HK-2 (cell line): ENCODE data around the gene UBN1.
"Not testable (repeated sequence)": the region's sequence is repeated elsewhere in the genome, so short reads cannot be mapped to it uniquely, and the experiment has no call there.

ENCODE experiments used
- DNase-seq: peaks from one replicate; pipeline ENCODE4 v3.0.0-alpha.2; 2018; ENCODE audit not compliant: unreplicated experiment

The UBN1 gene

DNA sequence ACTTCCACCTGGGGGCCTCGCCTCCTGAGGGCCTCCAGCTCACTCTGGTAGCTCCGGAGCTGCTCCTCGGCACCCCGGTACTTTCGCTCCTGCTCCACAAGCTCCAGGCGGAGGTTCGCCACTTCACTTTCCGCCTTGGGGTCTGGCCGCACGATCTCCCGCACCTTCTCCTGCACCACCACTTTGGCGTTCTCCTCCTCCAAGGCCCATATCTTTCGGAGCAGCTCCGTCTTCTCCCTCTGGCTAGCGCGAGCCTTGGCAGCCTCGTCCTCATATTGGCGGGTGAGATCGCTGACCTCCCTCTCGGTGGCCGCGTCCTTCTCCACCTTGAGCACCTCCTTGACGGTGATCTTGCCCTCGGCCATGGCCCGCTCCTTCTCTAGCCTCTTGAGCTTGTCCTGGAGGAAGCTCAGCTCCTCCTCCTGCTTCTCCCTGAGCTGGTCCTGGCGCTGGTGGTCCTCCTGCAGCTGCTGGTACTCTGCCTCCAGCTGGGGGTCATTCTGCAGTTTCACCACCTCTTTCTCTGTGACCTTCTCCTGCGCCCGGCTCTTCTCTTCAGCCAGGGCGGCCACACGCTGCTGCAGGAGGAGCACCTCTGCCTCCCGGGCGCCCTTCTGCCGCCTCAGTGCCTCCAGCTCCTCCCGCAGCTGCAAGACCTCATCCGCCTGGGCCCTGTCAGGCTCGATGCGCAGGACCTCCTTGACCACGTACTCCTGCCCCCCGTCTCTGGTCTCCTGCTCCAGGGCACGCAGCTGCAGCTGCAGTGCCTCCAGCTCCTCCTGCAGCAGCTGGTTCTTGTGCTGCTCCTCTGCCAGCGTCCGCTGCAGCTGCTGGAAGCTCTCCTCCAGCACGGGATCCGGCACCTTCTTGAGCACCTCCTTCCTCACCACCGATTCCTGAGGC, 37.9 kb downstream of the UBN1 start:
- DNase-seq: no peak

DNA sequence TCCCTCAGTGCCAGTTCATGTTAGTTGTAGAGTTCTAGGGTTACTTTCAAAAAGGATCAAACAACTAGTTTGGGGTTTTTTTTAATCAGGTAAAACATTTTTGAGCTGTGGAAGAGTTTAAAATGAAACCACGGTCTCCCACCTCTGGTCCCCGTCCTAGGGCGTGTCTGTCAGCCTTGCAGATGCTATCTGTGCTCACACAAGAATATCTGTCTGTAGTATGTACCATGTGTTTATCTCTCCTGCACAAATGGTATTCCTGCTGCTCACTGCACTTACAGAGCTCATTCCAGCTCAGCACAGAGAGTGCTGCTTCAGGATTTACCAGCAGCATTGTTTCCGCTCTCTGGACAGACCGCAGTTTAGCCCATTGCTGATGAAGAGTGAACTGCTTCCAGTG, 38.9 kb downstream of the UBN1 start:
- no peak for DNase-seq

DNA sequence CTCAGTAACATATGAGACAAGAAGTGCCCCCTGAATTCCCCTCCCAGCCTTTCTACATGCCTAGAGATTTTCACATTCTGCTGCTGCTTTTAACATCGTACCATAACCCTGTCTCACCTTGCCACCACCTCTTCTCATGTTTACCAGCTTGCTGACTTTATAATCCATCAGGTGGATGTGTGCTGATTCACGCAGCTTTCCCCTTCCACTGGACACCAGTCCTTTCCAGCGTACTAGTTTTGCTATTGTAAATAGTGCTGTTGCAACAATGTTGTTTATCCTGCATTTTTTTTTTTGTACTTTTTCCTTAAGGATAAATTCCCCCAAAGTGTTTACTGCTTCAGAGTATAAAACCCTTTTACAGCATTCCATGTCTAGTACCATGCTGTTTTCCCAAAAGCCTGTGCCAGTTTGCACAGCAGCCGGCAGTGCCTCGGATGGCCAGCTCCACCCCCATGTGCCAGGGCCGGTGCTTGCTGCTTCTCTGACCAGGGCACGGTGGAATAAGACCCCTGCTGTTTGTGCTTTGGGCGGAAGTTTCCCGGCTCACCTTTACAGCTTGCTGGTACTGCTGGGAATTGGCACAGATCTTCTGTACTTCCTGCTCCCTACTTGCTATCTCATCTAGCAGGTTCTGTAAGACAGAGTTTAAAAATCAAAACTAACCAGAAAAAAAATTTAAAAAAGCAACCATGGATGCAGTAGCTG, 41.3 kb downstream of the UBN1 start:
- no peak for DNase-seq

DNA sequence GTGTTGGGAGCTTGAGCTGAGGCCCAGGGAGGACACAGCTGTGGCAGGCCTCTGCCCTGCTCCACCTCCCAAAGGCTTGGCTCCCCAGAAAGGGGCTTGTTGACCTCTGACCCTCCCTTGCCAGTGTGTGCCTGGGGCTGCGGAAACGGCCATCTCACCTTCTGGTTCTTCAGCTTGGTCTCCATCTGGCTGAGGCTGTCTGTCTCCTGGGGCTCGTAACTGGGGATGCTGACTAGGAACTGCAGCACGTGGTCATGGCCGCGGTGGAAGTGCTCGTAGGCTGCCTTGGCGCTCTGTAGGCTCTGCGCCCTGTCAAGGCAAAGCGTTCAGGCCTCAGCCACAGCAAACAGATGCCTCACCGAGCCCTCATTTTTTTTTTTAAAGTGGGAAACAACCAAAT, 42.7 kb downstream of the UBN1 start:
- no peak for DNase-seq

DNA sequence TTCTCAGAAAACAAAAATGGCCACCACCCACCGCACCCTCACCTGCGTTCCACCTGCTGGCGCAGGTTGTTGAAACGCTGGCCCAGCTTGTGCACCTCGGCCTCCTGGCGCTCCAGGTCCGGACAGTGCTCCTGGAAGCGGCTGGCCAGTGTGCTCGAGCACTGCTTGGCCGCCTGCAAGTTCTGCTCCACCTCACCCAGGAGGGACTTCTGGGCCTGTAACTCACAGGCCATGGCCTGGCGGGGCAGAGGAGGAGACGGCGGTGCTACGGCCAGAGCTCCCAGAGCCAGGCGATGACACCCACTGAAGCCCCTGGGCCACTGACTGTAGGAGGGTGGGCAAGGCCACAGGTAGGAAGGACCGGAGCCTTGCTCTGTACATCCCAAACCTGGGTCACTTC, 43.4 kb downstream of the UBN1 start:
- DNase-seq: no peak

DNA sequence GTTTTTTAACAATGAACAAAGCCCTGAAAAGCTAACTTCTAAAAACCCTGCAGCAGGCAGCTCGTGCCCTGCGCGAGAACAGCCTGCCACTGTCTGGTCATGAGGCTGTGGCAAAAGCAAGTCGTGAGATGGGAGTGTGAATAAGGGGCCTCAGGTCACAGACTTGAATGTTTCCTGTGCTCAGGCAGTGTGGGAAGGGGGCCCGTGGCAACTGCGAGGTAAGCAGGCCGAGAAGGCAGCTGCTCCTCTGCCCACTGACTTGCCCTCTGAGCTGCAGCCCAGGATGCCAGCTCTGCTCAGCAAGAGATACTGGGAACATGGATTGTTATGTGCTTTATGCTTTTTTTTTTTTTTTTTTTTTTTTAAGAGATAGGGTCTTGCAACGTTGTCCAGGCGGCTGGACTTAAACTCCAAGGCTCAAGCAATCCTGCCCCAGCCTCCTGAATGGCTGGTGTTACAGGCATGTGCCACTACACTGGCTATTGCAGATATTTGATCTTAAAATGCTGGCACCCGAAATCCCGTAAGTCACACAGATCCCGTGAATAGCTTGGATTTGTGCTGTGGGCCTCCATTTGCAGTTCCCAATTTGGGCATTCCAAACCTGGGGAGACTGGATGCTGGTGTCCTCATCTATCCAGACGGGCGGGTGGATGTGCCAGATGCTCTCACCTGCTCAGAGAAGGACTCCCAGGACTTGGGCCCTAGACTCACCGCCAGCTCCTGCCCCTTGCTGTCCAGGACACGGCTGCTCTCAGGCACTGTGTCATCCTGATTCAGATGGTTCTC, 44.0 kb downstream of the UBN1 start:
- no peak for DNase-seq

DNA sequence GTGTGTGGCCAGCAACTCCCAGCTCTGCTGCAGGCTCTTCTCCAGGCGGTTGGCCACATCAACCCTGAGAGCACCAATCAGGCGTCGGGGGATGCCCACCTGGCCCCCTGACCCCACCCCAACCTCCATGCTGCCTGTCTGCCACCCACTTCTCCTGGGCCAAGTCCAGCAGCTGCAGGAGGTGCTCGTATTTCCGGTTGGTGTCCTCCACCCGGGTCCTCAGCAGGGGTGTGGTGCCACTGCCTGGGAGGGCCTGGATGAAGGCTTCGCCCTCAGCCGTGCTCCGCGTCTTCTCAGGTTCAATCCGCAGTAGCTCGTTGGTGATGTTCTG, 44.6 kb downstream of the UBN1 start:
- DNase-seq: no peak

DNA sequence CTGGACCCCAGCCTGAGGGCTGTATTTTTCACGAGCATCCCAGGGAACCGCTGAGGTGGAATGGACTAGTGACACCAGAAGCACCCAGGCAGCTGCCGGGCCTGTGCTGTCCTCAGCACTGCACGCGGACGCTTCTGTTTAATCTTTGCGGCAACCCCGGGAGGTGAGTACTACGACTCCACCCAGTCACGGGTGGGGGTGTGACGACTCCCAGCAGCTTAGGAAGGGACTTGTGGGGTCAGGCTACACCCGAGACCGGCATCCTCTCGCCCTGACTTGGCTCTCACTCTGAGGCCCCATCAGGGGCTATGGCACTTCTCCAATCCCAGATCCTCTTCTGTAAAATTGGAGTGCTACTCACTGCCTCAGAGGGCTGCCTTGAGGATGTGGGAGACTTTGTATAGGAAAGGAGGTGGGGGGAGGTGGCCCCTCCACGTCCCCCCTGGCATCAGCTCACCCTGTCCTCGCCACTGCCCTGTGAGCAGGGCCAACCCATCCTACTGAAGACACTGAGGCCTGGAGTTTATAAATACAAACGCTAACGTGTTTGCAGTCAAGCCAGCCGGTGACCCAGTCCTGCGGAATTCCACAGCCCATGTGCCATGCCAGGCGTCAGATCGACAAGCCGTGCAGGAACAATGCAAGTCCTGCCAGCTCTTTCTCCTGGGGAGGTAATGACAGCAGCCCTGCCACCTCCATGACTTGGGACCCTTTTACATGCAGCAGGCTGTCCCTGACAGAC, 45.3 kb downstream of the UBN1 start:
- no peak for DNase-seq

DNA sequence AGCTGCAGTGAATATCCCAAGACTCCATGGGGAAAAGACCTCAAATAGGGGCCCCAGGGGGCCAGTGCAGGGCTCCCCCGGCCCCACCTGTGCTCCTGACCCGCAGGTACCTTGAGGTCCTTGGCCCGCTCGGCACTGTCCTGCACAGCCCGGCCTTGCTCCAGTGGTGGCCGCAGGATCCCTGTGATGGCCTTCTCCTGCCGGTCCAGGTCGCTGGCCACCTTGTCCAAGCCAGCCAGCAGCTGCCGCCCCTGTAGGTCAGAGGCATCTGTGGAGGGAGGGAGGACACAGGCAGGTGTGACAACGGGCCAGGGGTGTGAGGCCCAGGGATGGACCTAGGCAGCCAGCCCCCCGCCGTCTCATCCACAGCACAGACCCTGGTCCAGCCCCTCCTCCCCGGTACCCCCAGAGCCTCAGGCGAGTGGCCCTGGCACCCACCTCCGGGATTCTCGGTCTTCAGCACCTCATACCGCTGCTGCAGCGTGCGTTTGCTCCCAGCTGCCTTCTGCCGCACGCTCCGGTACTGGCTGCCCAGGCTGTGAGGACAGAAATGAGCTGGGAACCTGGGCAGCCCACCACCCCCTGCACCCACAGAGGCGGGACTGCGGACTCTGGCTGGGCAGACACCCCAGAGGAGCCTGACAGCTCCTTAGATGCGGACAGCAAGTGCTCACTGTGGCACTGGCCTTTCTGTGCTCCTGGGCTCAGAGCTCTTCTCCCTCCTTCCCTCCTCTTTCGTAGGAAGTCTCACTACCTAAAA, 46.0 kb downstream of the UBN1 start:
- DNase-seq: no peak

DNA sequence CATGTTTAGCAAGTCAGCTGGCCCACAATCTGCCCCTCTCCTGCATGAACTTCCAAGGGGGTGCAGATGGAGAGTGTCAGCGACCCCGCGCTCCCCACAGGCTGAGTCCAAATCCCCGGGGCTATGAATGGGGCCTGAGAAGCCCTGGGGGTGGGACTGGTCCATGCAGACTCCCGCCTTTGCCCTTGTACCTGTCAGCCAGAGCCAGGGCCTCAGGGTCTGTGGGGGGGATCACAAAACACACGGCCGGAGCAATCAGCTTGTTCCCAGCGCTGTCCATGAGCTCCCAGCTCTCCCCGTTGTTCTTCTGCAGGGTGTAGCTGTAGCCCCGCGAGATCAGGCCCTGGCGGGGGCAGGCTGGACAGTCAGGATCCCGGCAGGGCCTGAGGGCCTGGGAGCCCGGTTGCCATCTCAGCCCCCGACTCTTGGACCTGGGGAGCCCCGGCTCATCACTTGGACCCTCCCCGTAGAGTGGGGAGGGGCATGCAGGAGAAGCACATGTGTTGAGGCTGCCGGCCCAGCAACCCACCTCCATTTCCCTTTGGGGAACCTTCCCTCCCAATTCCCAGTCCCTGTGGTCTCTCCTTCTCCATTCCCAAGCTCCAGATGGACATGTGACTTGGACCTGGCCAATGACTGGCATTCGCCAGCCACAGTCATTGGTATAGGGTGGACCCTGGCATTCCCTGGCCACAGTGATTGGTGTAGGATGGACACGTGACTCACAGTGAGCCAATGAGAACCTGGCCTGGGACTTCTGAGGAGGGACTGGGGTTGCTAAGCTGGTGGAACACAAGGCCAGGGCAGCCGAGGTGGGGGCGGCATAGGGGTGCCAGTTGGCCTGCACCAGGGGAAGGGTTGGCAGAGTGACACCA, 47.2 kb downstream of the UBN1 start:
- no peak for DNase-seq

DNA sequence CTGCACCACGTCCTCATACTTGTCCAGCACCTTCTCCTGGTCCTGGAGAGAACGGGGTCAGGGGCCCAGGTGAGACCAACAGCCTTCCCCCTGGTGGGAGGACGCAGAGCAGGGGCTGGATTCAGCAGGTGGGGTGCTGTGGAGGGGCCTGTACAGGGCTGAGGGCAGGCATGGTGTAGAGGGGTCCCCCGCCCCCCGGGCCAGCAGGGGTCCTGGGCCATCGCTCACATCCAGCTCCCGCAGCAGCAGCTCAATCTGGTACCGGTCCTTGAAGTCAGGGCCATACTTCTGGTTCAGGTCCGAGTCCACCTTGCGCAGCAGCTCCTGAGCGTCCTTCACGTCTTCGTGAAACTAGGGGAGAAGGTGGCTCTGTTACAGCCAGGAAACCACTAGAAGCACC, 48.1 kb downstream of the UBN1 start:
- DNase-seq: no peak

DNA sequence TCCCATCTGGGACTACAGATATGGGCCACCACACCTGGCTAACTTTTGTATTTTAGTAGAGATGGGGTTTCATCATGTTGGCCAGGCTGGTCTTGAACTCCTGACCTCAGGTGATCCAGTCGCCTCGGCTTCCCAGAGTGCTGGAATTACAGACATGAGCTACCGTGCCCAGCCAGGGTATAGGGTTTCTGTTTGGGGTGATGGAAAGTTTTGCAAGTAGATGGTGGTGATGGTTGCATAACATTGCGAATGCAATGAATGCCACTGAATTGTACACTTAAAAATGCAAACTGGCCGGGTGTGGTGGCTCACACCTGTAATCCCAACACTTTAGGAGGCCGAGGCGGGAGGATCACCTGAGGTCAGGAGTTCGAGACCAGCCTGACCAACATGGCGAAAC, 49.5 kb downstream of the UBN1 start:
- DNase-seq: not testable (repeated sequence)

DNA sequence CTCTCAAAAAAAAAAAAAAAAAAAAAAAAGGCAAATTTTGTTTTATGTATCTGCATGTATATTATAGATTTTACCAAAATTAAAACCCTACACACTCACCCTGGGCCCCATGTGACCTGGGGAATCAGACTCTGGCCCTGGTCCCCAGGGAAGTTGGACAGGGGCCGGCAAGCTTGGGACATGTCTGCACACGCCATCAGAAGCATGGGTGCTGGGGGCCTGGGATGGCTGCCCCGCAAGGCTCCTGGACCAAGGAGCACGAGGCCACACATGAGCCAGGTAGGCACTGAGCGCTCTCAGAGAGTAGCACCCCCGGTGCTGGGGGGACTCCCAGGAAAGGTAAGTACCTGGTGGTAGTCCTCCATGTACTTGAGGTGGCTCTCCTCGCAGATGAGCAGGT, 50.0 kb downstream of the UBN1 start:
- DNase-seq: no peak

DNA sequence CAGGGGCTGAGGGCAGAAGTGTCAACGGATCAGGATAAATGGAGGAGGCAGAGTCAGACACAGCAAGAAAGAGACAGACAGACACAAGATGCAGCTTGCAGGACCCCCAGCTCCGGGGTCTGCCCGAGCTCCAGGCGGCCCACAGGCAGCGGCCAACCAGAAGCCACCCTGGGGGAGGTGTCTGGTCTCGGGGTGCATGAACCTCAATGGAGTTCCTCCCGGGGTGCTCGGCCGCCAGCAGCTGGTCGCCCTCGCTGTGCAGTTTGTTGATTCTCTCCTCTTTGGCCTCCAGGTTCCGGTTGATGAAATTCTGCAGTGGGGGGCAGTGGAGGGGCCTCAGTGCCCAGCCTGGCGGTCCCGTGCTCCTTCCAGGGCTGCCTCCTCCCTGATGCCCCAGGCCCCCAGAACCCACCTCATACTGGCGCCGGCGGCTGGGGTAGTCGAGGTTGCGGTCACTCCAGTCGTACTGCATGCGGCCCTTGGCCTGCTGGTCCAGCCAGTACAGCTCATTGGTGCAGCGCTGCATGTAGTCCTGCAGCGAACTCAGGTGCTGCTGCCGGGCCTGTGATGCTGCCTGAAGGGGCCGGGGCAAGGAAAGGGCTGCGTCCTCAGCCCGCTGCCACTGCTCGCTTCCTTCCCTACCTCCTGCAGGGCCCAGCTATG, 51.7 kb downstream of the UBN1 start:
- no peak for DNase-seq

DNA sequence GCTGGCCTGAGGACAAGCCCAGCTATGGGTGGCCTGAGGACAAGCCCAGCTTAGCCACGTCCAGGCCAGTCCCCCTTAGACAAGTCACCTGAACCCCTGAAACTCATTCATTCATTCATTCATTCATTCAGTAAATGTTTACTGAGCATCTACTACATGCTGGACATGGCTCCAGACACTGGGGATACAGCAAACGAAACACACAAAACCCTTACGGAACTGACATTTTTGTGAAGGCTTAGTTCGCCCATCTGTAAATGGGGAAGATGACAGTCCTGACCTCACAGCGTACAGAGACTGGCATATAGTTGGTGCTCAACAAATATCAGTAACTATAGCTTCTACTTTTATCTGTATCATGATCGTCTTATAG, 52.2 kb downstream of the UBN1 start:
- DNase-seq: no peak

DNA sequence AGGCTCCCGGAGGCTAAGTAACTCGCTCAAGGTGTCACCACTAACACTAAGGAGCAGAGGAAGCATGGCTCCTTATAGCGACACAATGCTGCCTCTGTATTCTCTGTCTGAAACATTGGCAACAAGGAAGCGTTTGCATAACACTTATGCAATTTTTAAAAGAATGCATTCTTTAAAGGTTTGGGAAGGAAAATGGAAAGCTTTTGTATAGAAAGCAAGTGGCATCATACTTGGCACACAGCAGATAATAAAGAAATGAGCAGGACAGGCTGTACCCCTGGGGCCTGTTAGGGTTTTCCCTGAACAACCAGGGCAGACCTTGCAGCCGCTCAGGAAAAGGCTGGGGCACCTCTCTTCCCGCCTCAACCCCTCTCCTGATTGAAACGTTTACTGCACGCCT, 52.8 kb downstream of the UBN1 start:
- DNase-seq: no peak

DNA sequence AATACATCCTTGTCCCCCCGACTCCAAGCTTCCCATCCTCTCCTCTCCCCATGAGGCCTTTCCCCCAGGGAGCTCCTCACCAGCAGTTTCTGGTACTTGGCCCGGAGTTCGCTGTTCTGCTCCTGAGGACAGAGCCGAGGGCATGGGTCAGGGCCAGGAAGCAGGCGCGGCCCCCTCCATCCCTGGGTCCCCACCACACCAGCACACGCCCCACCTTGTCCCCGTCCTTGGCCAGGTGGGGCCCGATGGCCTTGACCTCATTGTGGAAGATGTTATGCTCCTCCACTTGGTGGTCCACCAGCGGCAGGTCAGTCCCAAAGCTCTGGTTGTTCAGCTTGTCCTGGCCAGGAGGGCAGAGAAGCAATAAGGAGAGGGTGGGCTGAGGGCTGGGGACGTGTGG, 53.5 kb downstream of the UBN1 start:
- DNase-seq: no peak

DNA sequence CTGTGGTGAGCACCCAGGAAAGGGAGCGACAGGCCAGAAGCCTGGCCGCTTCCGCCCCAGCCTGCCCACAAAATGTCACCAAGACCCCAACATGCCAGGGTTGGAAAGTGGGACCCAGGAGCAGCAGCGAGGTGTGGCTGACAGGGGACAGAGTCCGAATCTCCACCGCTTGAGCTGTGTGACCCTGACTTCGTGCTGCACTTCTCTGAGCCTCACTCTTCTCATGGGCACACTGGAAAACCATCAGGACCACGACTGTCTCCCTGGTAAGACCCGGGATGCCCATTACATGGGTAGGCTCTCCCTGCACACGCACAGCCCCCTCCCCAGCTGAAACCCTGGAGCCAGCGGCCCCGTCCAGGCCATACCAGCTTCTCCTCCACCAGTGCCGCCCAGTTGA, 54.8 kb downstream of the UBN1 start:
- DNase-seq: no peak

DNA sequence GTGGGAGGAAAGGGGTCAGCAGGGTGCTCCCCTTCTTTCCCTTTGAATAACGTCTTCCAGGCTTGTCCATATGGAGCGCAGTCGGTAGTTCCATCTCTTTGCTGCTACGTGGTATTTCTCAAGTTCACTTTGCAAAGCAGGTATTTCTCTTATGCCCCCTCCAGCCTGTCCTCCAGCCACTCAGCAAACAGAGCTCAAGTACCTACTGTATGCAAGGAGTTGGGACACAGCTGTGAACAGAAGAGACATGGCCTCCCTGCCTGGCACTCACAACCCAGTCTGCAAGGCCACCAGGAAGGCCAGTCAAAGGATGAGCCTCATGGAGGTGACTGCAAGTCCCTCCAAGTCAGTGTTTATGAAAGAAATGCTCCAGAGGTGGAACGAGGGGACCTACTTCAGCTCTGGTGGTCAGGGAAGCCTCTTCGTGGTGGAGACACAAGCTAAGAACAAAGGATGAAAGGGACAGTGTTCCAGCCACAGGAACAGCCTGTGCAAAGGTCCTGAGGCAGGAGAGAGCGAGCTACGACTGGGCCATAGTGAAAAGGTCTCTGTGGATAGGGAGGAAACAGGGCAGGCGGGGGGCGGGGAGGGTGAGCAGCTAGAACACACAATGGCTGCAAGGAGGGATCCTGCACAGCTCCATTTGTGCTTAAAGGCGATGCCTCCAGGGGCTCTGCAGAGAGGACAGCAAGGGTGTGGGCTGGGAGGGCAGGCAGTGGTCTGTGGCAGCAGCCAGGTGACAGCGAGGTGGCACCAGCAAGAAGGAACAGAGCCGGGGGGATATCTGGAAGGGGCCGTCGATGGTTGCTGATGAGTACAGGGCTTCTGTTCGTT, 57.0 kb downstream of the UBN1 start:
- DNase-seq: no peak
